ENCODE data around the gene SHISA5.
"Not testable (repeated sequence)": the region's sequence is repeated elsewhere in the genome, so short reads cannot be mapped to it uniquely, and the experiment has no call there.

Gene SHISA5

DNA sequence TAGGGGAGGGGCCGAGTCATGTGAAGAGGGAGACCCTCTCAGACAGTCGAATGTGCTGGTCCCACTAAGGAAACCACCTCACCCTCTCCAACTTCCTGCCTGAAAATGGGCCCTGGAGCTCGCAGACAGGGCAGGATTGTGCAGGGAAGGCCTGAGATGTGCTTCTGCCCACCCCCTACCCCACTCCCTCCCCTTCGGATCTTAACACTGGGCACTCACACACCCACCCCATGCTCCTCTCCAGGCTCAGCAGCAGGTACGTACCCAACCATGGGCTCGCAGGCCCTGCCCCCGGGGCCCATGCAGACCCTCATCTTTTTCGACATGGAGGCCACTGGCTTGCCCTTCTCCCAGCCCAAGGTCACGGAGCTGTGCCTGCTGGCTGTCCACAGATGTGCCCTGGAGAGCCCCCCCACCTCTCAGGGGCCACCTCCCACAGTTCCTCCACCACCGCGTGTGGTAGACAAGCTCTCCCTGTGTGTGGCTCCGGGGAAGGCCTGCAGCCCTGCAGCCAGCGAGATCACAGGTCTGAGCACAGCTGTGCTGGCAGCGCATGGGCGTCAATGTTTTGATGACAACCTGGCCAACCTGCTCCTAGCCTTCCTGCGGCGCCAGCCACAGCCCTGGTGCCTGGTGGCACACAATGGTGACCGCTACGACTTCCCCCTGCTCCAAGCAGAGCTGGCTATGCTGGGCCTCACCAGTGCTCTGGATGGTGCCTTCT is 37.4 kb downstream of the SHISA5 start:
- peak overlapping the region; percentile 71 for H3K4me3 ChIP-seq (ENCODE audit: low read depth, low read length)
- DNase-seq (ENCODE audit: low read depth): peak; percentile 34
- TF ChIP-seq CTCF (IDR thresholded peaks at IDR 0.05; ENCODE audit: control insufficient read depth, extremely low read depth, insufficient read depth): no peak

DNA sequence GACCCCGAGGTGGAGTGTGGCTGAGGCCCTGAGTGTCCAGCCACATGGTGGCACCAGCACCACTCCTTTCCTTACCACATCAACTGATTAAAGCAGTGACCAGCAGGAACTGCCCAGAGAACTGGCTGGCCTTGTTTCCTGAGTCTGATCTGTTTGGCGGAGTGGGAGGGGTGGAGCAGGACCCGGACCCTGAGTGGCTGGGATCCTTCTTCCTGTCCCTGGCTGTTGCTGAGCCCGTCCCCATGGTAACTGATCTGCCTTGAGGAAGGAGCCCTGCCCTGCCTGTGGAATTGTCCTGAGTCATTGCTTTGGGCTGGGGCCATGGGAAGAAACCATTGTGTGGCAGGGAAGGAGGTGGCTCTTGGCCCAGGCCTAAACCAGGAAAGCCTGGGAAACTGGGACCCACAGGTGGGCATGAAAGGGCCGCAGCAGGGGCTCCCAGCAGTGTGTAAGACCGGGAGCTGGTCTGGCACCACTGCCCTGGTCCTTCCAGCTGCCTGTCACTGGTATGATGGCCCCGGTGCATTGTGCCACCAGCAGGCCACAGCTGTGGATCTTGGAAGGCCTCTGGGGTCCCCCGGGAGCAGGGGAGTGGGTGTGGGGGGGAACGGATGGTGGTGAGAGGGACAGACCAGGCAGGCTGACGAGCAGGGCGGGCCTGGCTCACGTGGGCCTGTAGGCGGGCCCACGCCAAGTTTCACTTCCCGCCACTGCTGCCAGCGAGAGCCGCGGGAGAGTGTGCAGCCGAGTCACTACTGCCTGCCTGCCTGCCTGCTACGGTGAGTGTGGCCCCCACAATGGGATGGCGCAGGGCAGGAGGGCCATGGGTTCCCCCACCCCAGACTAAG is 38.2 kb downstream of the SHISA5 start:
- peak; percentile 82 for TF ChIP-seq CTCF (IDR thresholded peaks at IDR 0.05; ENCODE audit: control insufficient read depth, extremely low read depth, insufficient read depth)
- peak overlapping the region; percentile 71 for H3K4me3 ChIP-seq (ENCODE audit: low read depth, low read length)

GRCh38 chr3:48465237-48465530 is 38.8 kb downstream of the SHISA5 start:
- TF ChIP-seq CTCF (IDR thresholded peaks at IDR 0.05; ENCODE audit: control insufficient read depth, extremely low read depth, insufficient read depth): no peak
- peak overlapping the region; percentile 32 for H3K4me3 ChIP-seq (ENCODE audit: low read depth, low read length)
- no peak for DNase-seq (ENCODE audit: low read depth)

More for the DNA sequence above, 38.2 kb downstream of the SHISA5 start:
- DNase-seq (ENCODE audit: low read depth): peak; percentile 100

- TF ChIP-seq CTCF (IDR thresholded peaks at IDR 0.05; ENCODE audit: control insufficient read depth, extremely low read depth, insufficient read depth): no peak
- H3K4me3 ChIP-seq (ENCODE audit: low read depth, low read length): peak overlapping the region; percentile 32
- no peak for DNase-seq (ENCODE audit: low read depth)
Measured at GRCh38 chr3:48464713-48465221, 39.2 kb downstream of the SHISA5 start.

DNA sequence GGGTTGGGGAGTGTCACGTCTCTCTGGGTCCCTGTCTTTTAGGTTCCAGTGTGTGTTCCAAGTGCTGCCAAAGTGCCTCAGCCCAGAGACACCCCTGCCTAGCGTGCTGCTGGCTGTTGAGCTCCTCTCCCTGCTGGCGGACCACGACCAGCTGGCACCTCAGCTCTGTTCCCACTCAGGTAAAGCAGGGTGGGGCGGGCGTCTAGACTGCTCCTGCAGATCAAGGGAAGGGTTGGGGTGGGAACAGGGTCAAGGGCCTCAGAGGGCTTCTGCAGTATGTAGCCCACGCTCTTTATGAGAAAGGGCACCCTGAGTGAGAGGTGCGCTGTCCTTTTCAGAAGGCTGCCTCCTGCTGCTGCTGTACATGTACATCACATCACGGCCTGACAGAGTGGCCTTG is 40.3 kb downstream of the SHISA5 start:
- no peak for TF ChIP-seq CTCF (IDR thresholded peaks at IDR 0.05; ENCODE audit: control insufficient read depth, extremely low read depth, insufficient read depth)
- no peak overlapping the region for H3K4me3 ChIP-seq (ENCODE audit: low read depth, low read length)
- DNase-seq (ENCODE audit: low read depth): no peak

GRCh38 chr3:48461767-48462166 is 42.2 kb downstream of the SHISA5 start:
- not testable (repeated sequence) for DNase-seq (ENCODE audit: low read depth)

GRCh38 chr3:48460517-48460902 is 43.5 kb downstream of the SHISA5 start:
- DNase-seq (ENCODE audit: low read depth): no peak
- TF ChIP-seq CTCF (IDR thresholded peaks at IDR 0.05; ENCODE audit: control insufficient read depth, extremely low read depth, insufficient read depth): no peak

More at GRCh38 chr3:48461767-48462166, 42.2 kb downstream of the SHISA5 start:
- H3K4me3 ChIP-seq (ENCODE audit: low read depth, low read length): not testable (repeated sequence)

More at GRCh38 chr3:48460517-48460902, 43.5 kb downstream of the SHISA5 start:
- H3K4me3 ChIP-seq (ENCODE audit: low read depth, low read length): no peak overlapping the region
